HepG2 (cell line): Measurements from ENCODE around the gene DOC2A. TPM values are rescaled to one million over a fixed set of nuclear protein-coding genes. Genes with fewer than 3 reads are reported as not detected.
A peak's percentile ranks its signal among the peaks of the same experiment; 100 is the strongest.

ENCODE experiments used
- ARNT2 ChIP-seq: sonication (generic); formaldehyde crosslinking; IDR thresholded peaks from 2 replicates; pipeline ENCODE4 v1.8.0; 2022; ENCODE audit warnings: mild to moderate bottlenecking, low read depth, missing genetic modification reagents, moderate library complexity
- ATF1 ChIP-seq: IDR thresholded peaks from 2 replicates; pipeline ENCODE4 v1.6.1; 2016; ENCODE audit warnings: mild to moderate bottlenecking, control low read depth
- CBFB ChIP-seq: sonication (generic); formaldehyde crosslinking; IDR thresholded peaks from 2 replicates; pipeline ENCODE4 v1.4.0; 2020; ENCODE audit warnings: missing genetic modification reagents
- CEBPG ChIP-seq: IDR thresholded peaks from 2 replicates; pipeline ENCODE4 v1.6.1; 2016
- GFI1 ChIP-seq: sonication (generic); formaldehyde crosslinking; IDR thresholded peaks from 2 replicates; pipeline ENCODE4 v1.5.0; 2020; ENCODE audit warnings: missing genetic modification reagents, mild to moderate bottlenecking, borderline replicate concordance
- HDAC2 ChIP-seq: sonication (generic); formaldehyde crosslinking; IDR thresholded peaks from 2 replicates; pipeline ENCODE4 v1.4.0; 2020; ENCODE audit warnings: missing genetic modification reagents
- KDM5B ChIP-seq: sonication (generic); formaldehyde crosslinking; IDR thresholded peaks from 2 replicates; pipeline ENCODE4 v1.4.0; 2020; ENCODE audit warnings: missing genetic modification reagents, mild to moderate bottlenecking, borderline replicate concordance
- NRL ChIP-seq: sonication (generic); formaldehyde crosslinking; IDR thresholded peaks from 2 replicates; pipeline ENCODE4 v1.5.0; 2020; ENCODE audit warnings: missing genetic modification reagents, mild to moderate bottlenecking, moderate library complexity, borderline replicate concordance
- POGZ ChIP-seq: sonication (generic); formaldehyde crosslinking; IDR thresholded peaks from 2 replicates; pipeline ENCODE4 v1.4.0; 2020; ENCODE audit warnings: mild to moderate bottlenecking, missing genetic modification reagents
- POLR2A ChIP-seq, 2 experiments: IDR thresholded peaks; 2 replicates each; pipeline ENCODE4 v1.6.1; 2011; ENCODE audit warnings: low read depth in 2 of 2, low read length in 2 of 2, mild to moderate bottlenecking in 1 of 2, moderate library complexity in 1 of 2; ENCODE audit not compliant: insufficient read depth in 1 of 2
- SOX13 ChIP-seq, 3 experiments: fragments of 450-650 bp in 1 of 3; sonication (generic) in 1 of 3; formaldehyde crosslinking in 1 of 3; IDR thresholded peaks in 2 of 3; conservative IDR thresholded peaks in 1 of 3; 2 replicates each; pipeline versions ENCODE4 v1.5.0 to v1.6.1; 2016 to 2020; ENCODE audit warnings: antibody characterized with exemption in 1 of 3, mild to moderate bottlenecking in 1 of 3, missing compliant biosample characterization in 1 of 3, missing genetic modification reagents in 1 of 3, moderate library complexity in 1 of 3
- ZKSCAN5 ChIP-seq: sonication (generic); formaldehyde crosslinking; IDR thresholded peaks from 2 replicates; pipeline ENCODE4 v1.5.1; 2020; ENCODE audit warnings: mild to moderate bottlenecking, missing genetic modification reagents
- ZNF337 ChIP-seq: sonication (generic); formaldehyde crosslinking; IDR thresholded peaks from 2 replicates; pipeline ENCODE4 v1.5.1; 2020; ENCODE audit warnings: missing genetic modification reagents, low read depth, mild to moderate bottlenecking, borderline replicate concordance
- ZNF451 ChIP-seq: sonication (generic); formaldehyde crosslinking; IDR thresholded peaks from 2 replicates; pipeline ENCODE4 v1.5.0; 2020; ENCODE audit warnings: mild to moderate bottlenecking, missing genetic modification reagents
- ZNF615 ChIP-seq: sonication (generic); formaldehyde crosslinking; IDR thresholded peaks from 2 replicates; pipeline ENCODE4 v1.5.0; 2020; ENCODE audit warnings: mild to moderate bottlenecking, missing genetic modification reagents, borderline replicate concordance
- ZNF670 ChIP-seq: sonication (generic); formaldehyde crosslinking; IDR thresholded peaks from 2 replicates; pipeline ENCODE4 v1.8.0; 2022; ENCODE audit warnings: mild to moderate bottlenecking, missing genetic modification reagents, borderline replicate concordance
- ZNF766 ChIP-seq: sonication (generic); formaldehyde crosslinking; IDR thresholded peaks from 2 replicates; pipeline ENCODE4 v1.5.0; 2020; ENCODE audit warnings: missing genetic modification reagents, borderline replicate concordance
- polyA plus RNA-seq, 8 experiments: library from polyadenylated mRNA; depleted of rRNA in 3 of 8; stranded (reverse) in 7 of 8; unstranded in 1 of 8; fragments of >200 nt; fragmentation: Illumina TruSeq in 4 of 8; extraction: Trizol in 4 of 8; gene quantifications; 2 replicates each; pipeline versions ENCODE4 v1.2.1 to v1.2.3, GENCODE V29; 2011 to 2016; ENCODE audit warnings: low read depth in 4 of 8, missing spikeins in 1 of 8, mixed read lengths in 1 of 8; ENCODE audit not compliant: insufficient read depth in 1 of 8
- total RNA-seq, 5 experiments: library from RNA; depleted of rRNA; stranded (reverse); fragments of >200 nt; fragmentation: Illumina TruSeq; extraction: Trizol; gene quantifications; 2 replicates each; pipeline ENCODE4 v1.2.3, GENCODE V29; 2016; ENCODE audit warnings: low read depth in 1 of 5
- TF ChIP-seq, protein P1 (sequence below): IDR thresholded peaks from 2 replicates; pipeline ENCODE4 v1.6.1; 2016; ENCODE audit warnings: missing compliant biosample characterization, missing genetic modification reagents, borderline replicate concordance
- TF ChIP-seq, protein P2 (sequence below): IDR thresholded peaks from 2 replicates; pipeline ENCODE4 v1.6.1; 2018; ENCODE audit warnings: missing genetic modification reagents
- TF ChIP-seq, protein P3 (sequence below): sonication (generic); formaldehyde crosslinking; IDR thresholded peaks from 2 replicates; pipeline ENCODE4 v1.4.0; 2020; ENCODE audit warnings: missing genetic modification reagents, mild to moderate bottlenecking, borderline replicate concordance
- TF ChIP-seq, protein P4 (sequence below): sonication (generic); formaldehyde crosslinking; IDR thresholded peaks from 2 replicates; pipeline ENCODE4 v1.4.0; 2020; ENCODE audit warnings: missing genetic modification reagents

DOC2A gene
- total and polyA plus RNA-seq, 2 of the 13 experiments (the other 11 are each of a cell fraction or from before 2014, with no cell fraction given): 0.15 to 0.55 TPM

DNA sequence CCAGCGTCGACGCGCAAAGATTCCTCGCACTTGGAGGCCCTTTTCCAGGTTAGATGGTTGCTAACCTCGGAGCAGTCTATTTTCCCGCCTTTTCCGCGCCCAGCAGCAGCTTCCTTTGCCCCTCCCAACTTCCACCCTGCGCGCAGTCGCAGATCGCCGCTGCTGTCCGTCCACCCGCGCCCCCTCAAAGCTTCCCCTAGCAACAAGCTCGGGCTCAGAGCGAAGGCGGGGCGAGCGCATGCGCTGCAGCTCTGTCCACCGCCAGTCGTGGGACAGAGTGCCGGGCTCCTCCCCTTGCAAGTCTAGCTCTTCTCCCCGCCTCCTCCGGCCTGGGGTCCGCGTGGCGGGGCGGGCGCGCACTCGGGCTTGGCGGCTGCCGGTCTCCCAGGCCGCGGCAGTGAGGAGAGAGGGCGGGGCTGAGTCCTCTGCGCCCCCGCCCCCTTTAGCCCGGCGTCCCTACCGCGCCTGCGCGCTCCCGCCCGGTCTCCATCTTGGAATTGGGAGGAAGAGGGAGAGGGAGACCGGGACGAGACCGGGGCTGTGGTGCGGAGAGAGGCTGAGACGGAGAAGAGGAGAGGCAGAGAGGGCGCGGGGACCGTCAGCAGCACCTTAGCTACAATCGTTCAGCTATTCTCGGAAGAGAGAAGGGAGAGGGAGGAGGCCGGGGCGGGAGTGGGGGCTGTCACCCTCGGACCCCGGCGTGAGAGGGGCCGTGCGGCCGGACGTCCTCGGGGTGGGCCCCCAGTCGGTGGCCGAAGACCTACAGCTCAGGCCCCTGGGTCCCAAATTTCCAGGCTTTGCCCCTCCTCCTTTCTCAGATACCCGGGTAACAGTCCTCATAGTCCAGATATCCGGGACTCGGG is 37.2 kb downstream of the DOC2A start, which contains the start of gene TAOK2 (continued):
- TF ChIP-seq ATF1 (CRISPR knock-in tag) (no peak), ZNF337 (CRISPR knock-in tag) (no peak; the same call in 1 of the 2 replicates), ARNT2 (CRISPR knock-in tag) (peak; percentile 95), ZNF670 (CRISPR knock-in tag) (peak; percentile 51; the same call in 1 of the 2 replicates), GFI1 (CRISPR knock-in tag) (peak; percentile 65; the same call in 1 of the 2 replicates), CBFB (no peak), ZNF766 (peak; percentile 79; the same call in 1 of the 2 replicates), NRL (CRISPR knock-in tag) (peak; percentile 85), POLR2A (IDR thresholded peaks at IDR 0.05; ENCODE audit: insufficient read depth in 1 of 2, low read depth in 2 of 2, low read length in 2 of 2) (peak; percentile 72 to 89), ZNF451 (peak; percentile 69; the same call in 1 of the 2 replicates), ZNF615 (CRISPR knock-in tag) (no peak), POGZ (CRISPR knock-in tag) (peak; percentile 75), CEBPG (CRISPR knock-in tag) (no peak), SOX13 (IDR thresholded peaks at IDR 0.05) (no peak), SOX13 (CRISPR knock-in tag; conservative IDR thresholded peaks at IDR 0.05 in 1 of 2, IDR thresholded peaks at IDR 0.05 in 1 of 2) (peak in 1 of 2 experiments; percentile 41; a peak in 1 of 4 replicates), HDAC2 (peak; percentile 47), KDM5B (CRISPR knock-in tag) (peak; percentile 89), ZKSCAN5 (CRISPR knock-in tag) (0 out of 2 replicates have a peak, but pooled peaks have one; percentile 32)
- TF ChIP-seq, protein P1, sequence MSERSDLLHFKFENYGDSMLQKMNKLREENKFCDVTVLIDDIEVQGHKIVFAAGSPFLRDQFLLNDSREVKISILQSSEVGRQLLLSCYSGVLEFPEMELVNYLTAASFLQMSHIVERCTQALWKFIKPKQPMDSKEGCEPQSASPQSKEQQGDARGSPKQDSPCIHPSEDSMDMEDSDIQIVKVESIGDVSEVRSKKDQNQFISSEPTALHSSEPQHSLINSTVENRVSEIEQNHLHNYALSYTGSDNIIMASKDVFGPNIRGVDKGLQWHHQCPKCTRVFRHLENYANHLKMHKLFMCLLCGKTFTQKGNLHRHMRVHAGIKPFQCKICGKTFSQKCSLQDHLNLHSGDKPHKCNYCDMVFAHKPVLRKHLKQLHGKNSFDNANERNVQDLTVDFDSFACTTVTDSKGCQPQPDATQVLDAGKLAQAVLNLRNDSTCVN (CRISPR knock-in tag): peak; percentile 17; the same call in 1 of the 2 replicates
- TF ChIP-seq, protein P2, sequence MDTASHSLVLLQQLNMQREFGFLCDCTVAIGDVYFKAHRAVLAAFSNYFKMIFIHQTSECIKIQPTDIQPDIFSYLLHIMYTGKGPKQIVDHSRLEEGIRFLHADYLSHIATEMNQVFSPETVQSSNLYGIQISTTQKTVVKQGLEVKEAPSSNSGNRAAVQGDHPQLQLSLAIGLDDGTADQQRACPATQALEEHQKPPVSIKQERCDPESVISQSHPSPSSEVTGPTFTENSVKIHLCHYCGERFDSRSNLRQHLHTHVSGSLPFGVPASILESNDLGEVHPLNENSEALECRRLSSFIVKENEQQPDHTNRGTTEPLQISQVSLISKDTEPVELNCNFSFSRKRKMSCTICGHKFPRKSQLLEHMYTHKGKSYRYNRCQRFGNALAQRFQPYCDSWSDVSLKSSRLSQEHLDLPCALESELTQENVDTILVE (CRISPR knock-in tag): peak; percentile 24; the same call in 1 of the 2 replicates
- TF ChIP-seq, protein P3, sequence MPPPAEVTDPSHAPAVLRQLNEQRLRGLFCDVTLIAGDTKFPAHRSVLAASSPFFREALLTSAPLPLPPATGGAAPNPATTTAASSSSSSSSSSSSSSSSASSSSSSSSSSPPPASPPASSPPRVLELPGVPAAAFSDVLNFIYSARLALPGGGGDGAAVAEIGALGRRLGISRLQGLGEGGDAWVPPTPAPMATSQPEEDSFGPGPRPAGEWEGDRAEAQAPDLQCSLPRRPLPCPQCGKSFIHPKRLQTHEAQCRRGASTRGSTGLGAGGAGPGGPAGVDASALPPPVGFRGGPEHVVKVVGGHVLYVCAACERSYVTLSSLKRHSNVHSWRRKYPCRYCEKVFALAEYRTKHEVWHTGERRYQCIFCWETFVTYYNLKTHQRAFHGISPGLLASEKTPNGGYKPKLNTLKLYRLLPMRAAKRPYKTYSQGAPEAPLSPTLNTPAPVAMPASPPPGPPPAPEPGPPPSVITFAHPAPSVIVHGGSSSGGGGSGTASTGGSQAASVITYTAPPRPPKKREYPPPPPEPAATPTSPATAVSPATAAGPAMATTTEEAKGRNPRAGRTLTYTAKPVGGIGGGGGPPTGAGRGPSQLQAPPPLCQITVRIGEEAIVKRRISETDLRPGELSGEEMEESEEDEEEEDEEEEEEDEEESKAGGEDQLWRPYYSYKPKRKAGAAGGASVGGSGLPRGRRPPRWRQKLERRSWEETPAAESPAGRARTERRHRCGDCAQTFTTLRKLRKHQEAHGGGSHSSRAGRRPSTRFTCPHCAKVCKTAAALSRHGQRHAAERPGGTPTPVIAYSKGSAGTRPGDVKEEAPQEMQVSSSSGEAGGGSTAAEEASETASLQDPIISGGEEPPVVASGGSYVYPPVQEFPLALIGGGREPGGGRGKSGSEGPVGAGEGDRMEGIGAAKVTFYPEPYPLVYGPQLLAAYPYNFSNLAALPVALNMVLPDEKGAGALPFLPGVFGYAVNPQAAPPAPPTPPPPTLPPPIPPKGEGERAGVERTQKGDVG (CRISPR knock-in tag): peak; percentile 72; the same call in 1 of the 2 replicates
- TF ChIP-seq, protein P4, sequence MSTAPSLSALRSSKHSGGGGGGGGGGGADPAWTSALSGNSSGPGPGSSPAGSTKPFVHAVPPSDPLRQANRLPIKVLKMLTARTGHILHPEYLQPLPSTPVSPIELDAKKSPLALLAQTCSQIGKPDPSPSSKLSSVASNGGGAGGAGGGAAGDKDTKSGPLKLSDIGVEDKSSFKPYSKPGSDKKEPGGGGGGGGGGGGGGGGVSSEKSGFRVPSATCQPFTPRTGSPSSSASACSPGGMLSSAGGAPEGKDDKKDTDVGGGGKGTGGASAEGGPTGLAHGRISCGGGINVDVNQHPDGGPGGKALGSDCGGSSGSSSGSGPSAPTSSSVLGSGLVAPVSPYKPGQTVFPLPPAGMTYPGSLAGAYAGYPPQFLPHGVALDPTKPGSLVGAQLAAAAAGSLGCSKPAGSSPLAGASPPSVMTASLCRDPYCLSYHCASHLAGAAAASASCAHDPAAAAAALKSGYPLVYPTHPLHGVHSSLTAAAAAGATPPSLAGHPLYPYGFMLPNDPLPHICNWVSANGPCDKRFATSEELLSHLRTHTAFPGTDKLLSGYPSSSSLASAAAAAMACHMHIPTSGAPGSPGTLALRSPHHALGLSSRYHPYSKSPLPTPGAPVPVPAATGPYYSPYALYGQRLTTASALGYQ: no peak; the same call in 1 of the 2 replicates
